ENCODE data around the gene SLC5A8. TPM values are rescaled to one million over a fixed set of nuclear protein-coding genes. Genes with fewer than 3 reads are reported as not detected.
"Not testable (repeated sequence)": the region's sequence is repeated elsewhere in the genome, so short reads cannot be mapped to it uniquely, and the experiment has no call there.

The SLC5A8 gene
- total RNA-seq, 2 experiments from 2014 or later = not detected

GRCh38 chr12:101200824-101201223, 9.2 kb downstream of the SLC5A8 start:
- Mint-ChIP-seq H3K27ac (no peak overlapping the region), H3K27me3 (peaks cover 7% of the 10 kb centered on the region), H3K4me3 (no peak overlapping the region), H3K36me3 (no peaks in the 10 kb centered on the region), H3K4me1 (no peaks in the 10 kb centered on the region), H3K9me3 (no peaks in the 10 kb centered on the region)
- DNase-seq = no peak

DNA sequence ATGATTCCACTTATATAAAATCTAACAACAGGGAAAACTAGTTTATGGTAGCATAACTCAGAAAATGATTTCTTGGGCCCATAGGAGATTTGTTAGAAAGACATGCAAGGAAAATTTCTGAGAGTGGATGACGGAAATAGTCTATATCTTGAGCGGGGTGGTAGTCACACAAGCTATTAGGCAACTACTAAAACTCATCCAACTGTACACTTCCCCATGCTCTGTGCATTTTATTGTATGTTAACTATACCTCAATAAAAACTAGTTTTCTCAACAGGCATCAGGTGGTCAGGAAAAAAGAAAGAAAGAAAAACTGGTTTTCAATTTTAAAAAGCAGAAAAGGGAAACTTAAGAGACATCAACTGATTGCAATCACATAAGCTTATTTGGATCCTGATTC, 9.9 kb downstream of the SLC5A8 start:
- no peak overlapping the region for H3K27ac Mint-ChIP-seq
- H3K4me3 Mint-ChIP-seq = no peak overlapping the region
- no peak for DNase-seq
- H3K4me1 Mint-ChIP-seq = no peaks in the 10 kb centered on the region
- no peaks in the 10 kb centered on the region for H3K36me3 Mint-ChIP-seq
- H3K9me3 Mint-ChIP-seq = no peaks in the 10 kb centered on the region
- peaks cover 7% of the 10 kb centered on the region for H3K27me3 Mint-ChIP-seq

- Mint-ChIP-seq H3K27ac (no peak overlapping the region), H3K27me3 (no peaks in the 10 kb centered on the region), H3K9me3 (no peaks in the 10 kb centered on the region), H3K4me3 (no peak overlapping the region), H3K4me1 (no peaks in the 10 kb centered on the region), H3K36me3 (no peaks in the 10 kb centered on the region)
- no peak for DNase-seq
Measured at GRCh38 chr12:101186291-101186690, 23.7 kb downstream of the SLC5A8 start.

DNA sequence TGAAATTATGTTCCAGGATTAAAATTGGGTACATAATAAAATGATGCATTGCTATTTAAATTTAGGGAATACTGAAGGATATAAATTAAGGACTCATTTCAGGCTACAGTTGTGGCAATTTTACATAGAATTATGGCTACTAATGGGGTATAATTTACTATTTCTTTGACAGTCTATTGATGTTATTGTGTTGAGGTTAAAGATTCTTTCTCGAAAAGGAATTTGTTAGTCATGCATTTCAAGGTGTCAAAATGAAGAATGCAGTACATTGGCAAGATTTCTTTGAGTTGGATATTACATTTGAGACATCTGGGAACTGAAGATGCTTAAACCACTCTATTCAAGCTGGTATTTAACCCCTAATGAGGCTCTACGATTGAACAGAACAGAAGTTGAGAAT, 28.3 kb downstream of the SLC5A8 start:
- H3K36me3 Mint-ChIP-seq = no peaks in the 10 kb centered on the region
- no peak for DNase-seq
- H3K4me1 Mint-ChIP-seq = no peaks in the 10 kb centered on the region
- H3K9me3 Mint-ChIP-seq = no peaks in the 10 kb centered on the region
- no peak overlapping the region for H3K27ac Mint-ChIP-seq
- no peak overlapping the region for H3K4me3 Mint-ChIP-seq
- no peaks in the 10 kb centered on the region for H3K27me3 Mint-ChIP-seq

GRCh38 chr12:101174541-101174940, 35.5 kb downstream of the SLC5A8 start:
- no peak for DNase-seq
- no peaks in the 10 kb centered on the region for H3K27me3 Mint-ChIP-seq
- no peaks in the 10 kb centered on the region for H3K4me1 Mint-ChIP-seq
- no peak overlapping the region for H3K27ac Mint-ChIP-seq
- no peaks in the 10 kb centered on the region for H3K36me3 Mint-ChIP-seq
- no peak overlapping the region for H3K4me3 Mint-ChIP-seq
- peaks cover 1% of the 10 kb centered on the region for H3K9me3 Mint-ChIP-seq

DNA sequence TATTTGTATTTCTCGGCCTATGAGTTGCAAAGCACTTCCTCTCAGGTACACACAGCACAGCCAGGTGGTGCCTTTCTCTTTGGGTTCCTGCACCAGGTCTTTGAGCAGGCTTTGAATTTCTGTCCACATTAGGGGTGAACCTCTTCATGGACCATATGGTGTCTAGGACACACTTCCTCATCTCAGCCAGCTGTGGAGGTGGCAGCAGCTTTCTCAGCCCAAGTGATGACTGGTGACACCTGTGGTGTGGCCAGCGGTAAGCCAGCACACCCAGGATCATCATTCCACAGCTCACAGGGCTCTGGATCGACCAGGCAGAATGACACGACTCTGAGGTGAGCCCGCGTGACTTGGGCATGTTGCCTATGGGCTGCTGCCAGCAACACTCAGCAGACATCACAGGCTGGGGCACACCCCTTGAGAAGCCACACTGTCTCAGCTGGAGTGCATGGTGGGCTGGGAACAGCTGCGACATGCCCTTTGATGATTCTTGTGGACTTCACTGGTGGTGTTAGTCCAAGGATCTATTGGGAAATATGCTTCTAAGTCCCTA, 36.8 kb downstream of the SLC5A8 start:
- Mint-ChIP-seq H3K4me3 (no peak overlapping the region), H3K36me3 (no peaks in the 10 kb centered on the region), H3K9me3 (peaks cover 1% of the 10 kb centered on the region), H3K27me3 (no peaks in the 10 kb centered on the region), H3K4me1 (no peaks in the 10 kb centered on the region), H3K27ac (no peak overlapping the region)
- DNase-seq = no peak

DNA sequence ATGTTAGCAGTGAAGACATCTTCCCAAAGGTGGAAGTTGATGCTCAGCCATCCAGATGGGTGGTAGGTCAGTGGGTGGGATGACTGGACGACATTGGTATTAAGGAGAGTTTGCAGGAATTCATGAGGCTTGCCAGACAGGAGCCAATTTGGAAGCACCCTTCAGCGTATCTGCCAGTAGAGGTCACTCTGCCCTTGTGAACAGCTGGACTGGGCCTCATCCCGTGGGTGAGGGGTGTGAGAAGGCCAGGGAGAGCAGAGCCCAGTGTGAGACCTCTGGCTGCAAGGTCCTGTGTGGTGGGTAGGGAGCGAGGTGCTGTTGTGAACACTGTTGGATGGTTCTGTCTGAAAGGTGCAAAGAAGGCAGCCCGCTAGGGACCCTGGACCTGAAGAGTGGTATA, 37.7 kb downstream of the SLC5A8 start:
- peaks cover 1% of the 10 kb centered on the region for H3K9me3 Mint-ChIP-seq
- no peak overlapping the region for H3K27ac Mint-ChIP-seq
- no peak overlapping the region for H3K4me3 Mint-ChIP-seq
- H3K4me1 Mint-ChIP-seq = no peaks in the 10 kb centered on the region
- no peaks in the 10 kb centered on the region for H3K36me3 Mint-ChIP-seq
- H3K27me3 Mint-ChIP-seq = no peaks in the 10 kb centered on the region
- DNase-seq = no peak

DNA sequence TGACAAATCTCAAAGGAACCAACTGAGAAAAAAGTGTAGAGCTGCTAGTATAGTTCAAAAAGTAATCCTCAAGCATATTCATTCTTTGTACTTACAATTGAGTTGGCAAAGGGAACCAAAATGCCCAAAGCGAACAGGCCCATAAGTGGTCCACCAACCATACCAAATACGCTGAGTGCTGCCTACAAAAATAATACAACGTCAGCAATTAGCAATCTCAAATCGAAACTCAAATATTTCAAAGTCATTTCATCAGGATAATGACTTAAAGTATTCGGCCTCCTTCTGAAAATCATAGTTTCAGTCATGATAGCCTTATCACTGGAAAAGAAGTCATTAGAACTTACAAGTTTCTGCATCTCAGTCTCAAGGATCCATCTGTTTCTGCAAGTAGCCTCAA, 42.0 kb downstream of the SLC5A8 start:
- H3K27ac Mint-ChIP-seq = no peak overlapping the region
- no peaks in the 10 kb centered on the region for H3K9me3 Mint-ChIP-seq
- no peaks in the 10 kb centered on the region for H3K4me1 Mint-ChIP-seq
- H3K4me3 Mint-ChIP-seq = no peak overlapping the region
- no peak for DNase-seq
- H3K36me3 Mint-ChIP-seq = no peaks in the 10 kb centered on the region
- peaks cover 4% of the 10 kb centered on the region for H3K27me3 Mint-ChIP-seq

GRCh38 chr12:101166866-101167265, 43.2 kb downstream of the SLC5A8 start:
- no peak for DNase-seq
- Mint-ChIP-seq H3K4me1 (no peaks in the 10 kb centered on the region), H3K4me3 (no peak overlapping the region), H3K27me3 (peaks cover 4% of the 10 kb centered on the region), H3K9me3 (no peaks in the 10 kb centered on the region), H3K27ac (no peak overlapping the region), H3K36me3 (no peaks in the 10 kb centered on the region)

DNA sequence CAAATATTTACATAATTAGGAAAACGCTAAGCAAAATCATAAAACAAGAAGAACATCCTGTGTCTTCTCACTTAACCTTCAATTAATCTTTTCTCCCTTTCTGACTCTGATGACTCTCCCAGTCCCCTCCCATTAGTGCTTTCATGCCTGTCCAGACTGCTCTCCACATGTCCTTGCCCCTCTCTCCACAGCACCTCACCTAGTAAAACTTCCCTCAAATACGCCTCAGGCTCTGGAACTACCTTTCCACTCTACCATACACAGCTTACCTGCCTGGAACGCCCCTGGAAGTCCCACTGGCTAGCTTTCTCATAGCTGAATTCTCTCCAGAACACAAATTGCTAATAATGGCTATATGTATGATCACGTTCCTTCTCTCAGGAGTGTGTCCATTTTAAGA, 44.7 kb downstream of the SLC5A8 start:
- Mint-ChIP-seq H3K36me3 (no peaks in the 10 kb centered on the region), H3K4me1 (no peaks in the 10 kb centered on the region), H3K9me3 (no peaks in the 10 kb centered on the region), H3K4me3 (no peak overlapping the region), H3K27ac (no peak overlapping the region), H3K27me3 (peaks cover 4% of the 10 kb centered on the region)
- no peak for DNase-seq

DNA sequence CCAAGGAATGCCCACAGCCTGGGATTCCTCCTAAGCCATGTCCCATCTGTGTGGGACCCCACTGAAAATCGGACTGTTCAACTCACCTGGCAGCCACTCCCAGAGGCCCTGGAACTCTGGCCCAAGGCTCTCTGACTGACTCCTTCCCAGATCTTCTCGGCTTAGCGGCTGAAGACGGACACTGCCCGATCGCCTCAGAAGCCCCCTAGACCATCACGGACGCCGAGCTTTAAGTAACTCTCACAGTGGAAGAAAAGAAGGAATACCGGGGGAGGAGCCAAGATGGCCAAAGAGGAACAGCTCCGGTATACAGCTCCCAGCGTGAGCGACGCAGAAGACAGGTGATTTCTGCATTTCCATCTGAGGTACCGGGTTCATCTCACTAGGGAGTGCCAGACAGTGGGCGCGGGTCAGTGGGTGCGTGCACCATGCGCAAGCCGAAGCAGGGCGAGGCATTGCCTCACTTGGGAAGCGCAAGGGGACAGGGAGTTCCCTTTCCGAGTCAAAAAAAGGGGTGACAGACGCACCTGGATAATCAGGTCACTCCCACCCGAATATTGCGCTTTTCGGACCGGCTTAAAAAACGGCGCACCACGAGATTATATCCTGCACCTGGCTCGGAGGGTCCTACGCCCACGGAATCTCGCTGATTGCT, 64.1 kb downstream of the SLC5A8 start:
- not testable (repeated sequence) for H3K9me3 Mint-ChIP-seq, H3K4me3 Mint-ChIP-seq, H3K36me3 Mint-ChIP-seq, H3K27ac Mint-ChIP-seq, H3K27me3 Mint-ChIP-seq, H3K4me1 Mint-ChIP-seq, DNase-seq

DNA sequence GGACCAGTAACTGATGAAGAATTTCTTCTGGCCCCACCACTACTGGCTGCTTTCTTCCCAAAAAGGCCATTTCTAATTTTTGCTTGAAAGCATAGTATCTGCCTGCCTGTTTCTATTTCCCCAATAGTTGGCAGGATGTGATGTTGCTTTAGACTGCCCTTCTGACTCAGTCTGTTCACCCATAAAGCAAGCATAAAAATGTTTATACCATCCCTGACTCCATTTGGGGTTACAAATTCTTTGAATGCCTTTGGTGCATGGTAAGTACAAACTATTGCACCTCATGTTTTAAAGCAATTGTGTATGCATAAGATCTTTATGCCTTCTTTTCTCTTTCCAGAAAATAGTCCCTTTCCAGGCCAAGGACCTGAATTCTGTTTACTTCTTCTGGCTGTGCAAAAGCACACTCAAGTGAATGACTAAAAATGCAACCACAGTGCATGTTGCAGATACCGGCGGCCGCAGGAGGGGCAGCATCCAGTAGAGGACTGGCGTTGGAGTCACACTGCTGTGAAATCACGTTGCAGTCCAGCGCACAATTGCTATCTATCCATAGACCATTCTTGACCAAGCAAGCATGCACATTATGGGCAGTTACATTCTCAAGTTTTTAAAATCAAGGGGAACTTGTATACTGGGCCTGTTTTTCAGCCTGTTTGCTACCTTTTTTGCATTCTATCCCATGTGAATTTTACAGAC, 82.4 kb downstream of the SLC5A8 start:
- no peak for DNase-seq
- peaks cover 6% of the 10 kb centered on the region for H3K27me3 Mint-ChIP-seq
- peaks cover 2% of the 10 kb centered on the region for H3K9me3 Mint-ChIP-seq
- no peaks in the 10 kb centered on the region for H3K36me3 Mint-ChIP-seq
- H3K4me3 Mint-ChIP-seq = no peak overlapping the region
- H3K27ac Mint-ChIP-seq = no peak overlapping the region
- no peaks in the 10 kb centered on the region for H3K4me1 Mint-ChIP-seq

DNA sequence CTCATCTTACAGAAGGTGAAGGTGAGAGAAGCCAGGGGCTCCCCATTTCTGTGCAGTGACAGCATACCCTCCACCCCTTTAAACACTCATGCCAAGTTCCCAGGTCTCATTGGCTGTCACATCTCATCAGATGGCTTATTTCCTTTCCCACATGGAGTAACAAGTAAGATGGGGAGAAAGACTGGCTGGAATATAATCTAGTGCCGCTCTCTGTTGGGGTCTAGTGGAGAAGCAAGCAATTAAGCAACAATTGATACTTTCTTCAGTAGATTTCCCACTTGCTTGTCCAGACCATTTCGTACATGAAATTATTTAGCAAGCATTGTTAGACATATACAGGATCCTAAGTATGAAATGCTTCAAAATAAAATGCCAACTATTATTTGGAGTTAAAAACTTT, 92.2 kb downstream of the SLC5A8 start:
- Mint-ChIP-seq H3K4me3 (no peak overlapping the region), H3K4me1 (no peaks in the 10 kb centered on the region)

GRCh38 chr12:101116911-101117310, 93.1 kb downstream of the SLC5A8 start:
- Mint-ChIP-seq H3K27ac (no peak overlapping the region), H3K4me3 (no peak overlapping the region), H3K4me1 (no peaks in the 10 kb centered on the region), H3K27me3 (no peaks in the 10 kb centered on the region), H3K36me3 (no peaks in the 10 kb centered on the region), H3K9me3 (no peaks in the 10 kb centered on the region)
- DNase-seq = no peak

More for the DNA sequence above, 92.2 kb downstream of the SLC5A8 start:
- H3K27ac Mint-ChIP-seq = no peak overlapping the region
- no peak for DNase-seq
- no peaks in the 10 kb centered on the region for H3K27me3 Mint-ChIP-seq
- H3K36me3 Mint-ChIP-seq = no peaks in the 10 kb centered on the region
- H3K9me3 Mint-ChIP-seq = no peaks in the 10 kb centered on the region

GRCh38 chr12:101115326-101115725, 94.7 kb downstream of the SLC5A8 start:
- H3K4me1 Mint-ChIP-seq = no peaks in the 10 kb centered on the region
- DNase-seq = no peak
- H3K27me3 Mint-ChIP-seq = no peaks in the 10 kb centered on the region
- H3K36me3 Mint-ChIP-seq = no peaks in the 10 kb centered on the region
- H3K27ac Mint-ChIP-seq = no peak overlapping the region
- no peaks in the 10 kb centered on the region for H3K9me3 Mint-ChIP-seq
- H3K4me3 Mint-ChIP-seq = no peak overlapping the region

- Mint-ChIP-seq H3K27me3 (no peaks in the 10 kb centered on the region), H3K9me3 (no peaks in the 10 kb centered on the region), H3K27ac (no peak overlapping the region), H3K4me3 (no peak overlapping the region), H3K4me1 (no peaks in the 10 kb centered on the region), H3K36me3 (no peaks in the 10 kb centered on the region)
- no peak for DNase-seq
Measured at GRCh38 chr12:101111441-101111840, 98.6 kb downstream of the SLC5A8 start.
